GM21737 (cell line): ENCODE measurements around the gene AGBL3.

ENCODE experiments used
- ATAC-seq: cut with Tn5 transposase; IDR thresholded peaks from one replicate; pipeline ENCODE4 v1.9.1; 2021; ENCODE audit warnings: mild to moderate bottlenecking, moderate library complexity; ENCODE audit not compliant: unreplicated experiment

The AGBL3 gene

GRCh38 chr7:135143885-135144668 lies 157.8 kb downstream of the AGBL3 start:
- ATAC-seq, result no peak

- ATAC-seq, result peak; percentile 9
These were observed 161.1 kb downstream of the AGBL3 start for GRCh38 chr7:135147341-135147898.

GRCh38 chr7:135147899-135148721 lies 161.8 kb downstream of the AGBL3 start, which contains the start of gene TMEM140:
TMEM140 (plus strand) TSS chr7:135148072; CDS start chr7:135164442, 16,370 bp downstream.
- peak; percentile 65 for ATAC-seq

- no peak for ATAC-seq
These were observed 163.9 kb downstream of the AGBL3 start for GRCh38 chr7:135150072-135150782.

GRCh38 chr7:135151132-135151531 lies 164.8 kb downstream of the AGBL3 start:
- no peak for ATAC-seq

GRCh38 chr7:135151533-135151932 lies 165.2 kb downstream of the AGBL3 start:
- ATAC-seq, result no peak

GRCh38 chr7:135152442-135152841 lies 166.1 kb downstream of the AGBL3 start:
- ATAC-seq, result no peak

- no peak for ATAC-seq
These were observed 168.4 kb downstream of the AGBL3 start for GRCh38 chr7:135154734-135155133.

- no peak for ATAC-seq
These were observed 170.0 kb downstream of the AGBL3 start for GRCh38 chr7:135156290-135156689.

GRCh38 chr7:135158141-135158655 lies 171.9 kb downstream of the AGBL3 start:
- no peak for ATAC-seq

GRCh38 chr7:135158874-135159273 lies 172.6 kb downstream of the AGBL3 start:
- ATAC-seq, result no peak

- ATAC-seq, result no peak
These were observed 173.2 kb downstream of the AGBL3 start for GRCh38 chr7:135159359-135160085.

- no peak for ATAC-seq
These were observed 174.0 kb downstream of the AGBL3 start for GRCh38 chr7:135160098-135160857.

GRCh38 chr7:135160858-135161653 lies 174.7 kb downstream of the AGBL3 start:
- ATAC-seq, result no peak

GRCh38 chr7:135161669-135162068 lies 175.4 kb downstream of the AGBL3 start:
- no peak for ATAC-seq

- no peak for ATAC-seq
These were observed 176.2 kb downstream of the AGBL3 start for GRCh38 chr7:135162382-135163001.

GRCh38 chr7:135164357-135165061 lies 178.2 kb downstream of the AGBL3 start:
- no peak for ATAC-seq
